ENCODE measurements around the gene ANO10.
"Not testable (repeated sequence)": the region's sequence is repeated elsewhere in the genome, so short reads cannot be mapped to it uniquely, and the experiment has no call there.

Gene ANO10

DNA sequence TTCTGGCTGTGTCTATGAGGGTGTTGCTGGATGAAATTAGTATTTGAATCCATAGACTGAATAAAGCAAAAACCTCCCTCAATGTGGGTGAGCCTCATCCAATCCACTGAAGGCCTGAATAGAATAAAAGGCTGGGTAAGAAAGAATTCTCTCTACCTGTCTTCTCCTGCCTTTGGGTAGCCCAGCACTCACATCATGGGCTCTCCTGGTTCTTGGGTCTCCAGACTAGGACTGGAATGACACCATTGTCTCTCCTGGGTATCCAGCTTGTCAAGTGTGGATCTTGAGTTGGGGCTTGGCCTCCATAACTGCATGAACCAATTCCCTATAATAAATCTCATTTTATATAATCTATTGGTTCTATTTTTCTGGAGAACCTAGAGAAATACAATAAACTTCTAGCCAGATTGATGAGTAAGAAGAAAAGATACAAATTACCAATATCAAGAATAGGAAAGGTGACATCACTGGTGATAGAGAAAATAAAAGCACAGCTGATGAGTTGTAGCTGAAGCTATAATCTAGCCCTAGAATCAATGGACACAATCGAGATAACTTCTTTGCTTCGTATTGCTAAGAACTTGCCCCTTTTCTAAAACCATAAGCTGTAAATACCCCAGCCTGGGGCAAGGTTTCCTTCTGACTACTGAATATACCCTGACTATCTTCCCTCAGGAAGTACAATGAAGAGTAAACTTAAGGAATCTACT, 106.4 kb downstream of the ANO10 start:
- no peak for DNase-seq

GRCh38 chr3:43512754-43513404, 108.9 kb downstream of the ANO10 start:
- DNase-seq: no peak

- no peak for DNase-seq
Measured at GRCh38 chr3:43506644-43507043, 115.2 kb downstream of the ANO10 start.

GRCh38 chr3:43505351-43505750, 116.5 kb downstream of the ANO10 start:
- DNase-seq: no peak

- no peak for DNase-seq
Measured at GRCh38 chr3:43503067-43503728, 118.6 kb downstream of the ANO10 start.

- no peak for DNase-seq
Measured at GRCh38 chr3:43499256-43499655, 122.6 kb downstream of the ANO10 start.

DNA sequence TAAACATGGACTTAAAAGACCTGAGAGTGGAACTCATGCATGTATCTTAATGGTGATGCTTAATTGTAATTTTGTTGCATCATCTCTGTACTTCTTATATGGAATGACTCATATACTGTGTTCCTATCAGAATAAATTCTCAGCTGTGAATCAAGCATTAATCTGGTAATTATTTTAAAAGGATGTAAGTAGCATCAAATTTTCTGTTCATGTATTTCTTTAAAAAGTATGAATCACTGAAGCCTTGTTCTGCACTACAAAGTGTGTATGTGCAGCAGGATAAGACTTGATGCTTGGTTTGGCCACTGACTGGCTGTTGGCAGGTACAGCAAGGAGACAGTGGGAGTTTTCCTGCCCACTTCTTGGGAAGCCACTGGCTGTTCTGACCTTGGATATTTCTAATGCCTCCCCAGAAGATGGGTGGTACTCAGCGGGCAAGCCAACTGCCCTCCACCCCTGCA, 123.9 kb downstream of the ANO10 start:
- DNase-seq: no peak

GRCh38 chr3:43497422-43497821, 124.4 kb downstream of the ANO10 start:
- no peak for DNase-seq

GRCh38 chr3:43496740-43497375, 125.0 kb downstream of the ANO10 start:
- no peak for DNase-seq

DNA sequence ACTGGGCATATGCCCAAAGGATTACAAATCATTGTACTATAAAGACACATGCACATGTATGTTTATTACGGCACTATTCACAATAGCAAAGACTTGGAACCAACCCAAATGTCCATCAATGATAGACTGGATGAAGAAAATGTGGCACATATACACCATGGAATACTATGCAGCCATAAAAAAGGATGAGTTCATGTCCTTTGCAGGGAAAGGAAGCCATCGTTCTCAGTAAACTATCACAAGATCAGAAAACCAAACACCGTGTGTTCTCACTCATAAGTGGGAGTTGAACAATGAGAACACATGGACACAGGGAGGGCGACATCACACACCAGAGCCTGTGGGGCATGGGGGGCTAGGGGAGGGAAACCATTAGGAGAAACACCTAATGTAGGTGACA, 128.9 kb downstream of the ANO10 start:
- DNase-seq: not testable (repeated sequence)

DNA sequence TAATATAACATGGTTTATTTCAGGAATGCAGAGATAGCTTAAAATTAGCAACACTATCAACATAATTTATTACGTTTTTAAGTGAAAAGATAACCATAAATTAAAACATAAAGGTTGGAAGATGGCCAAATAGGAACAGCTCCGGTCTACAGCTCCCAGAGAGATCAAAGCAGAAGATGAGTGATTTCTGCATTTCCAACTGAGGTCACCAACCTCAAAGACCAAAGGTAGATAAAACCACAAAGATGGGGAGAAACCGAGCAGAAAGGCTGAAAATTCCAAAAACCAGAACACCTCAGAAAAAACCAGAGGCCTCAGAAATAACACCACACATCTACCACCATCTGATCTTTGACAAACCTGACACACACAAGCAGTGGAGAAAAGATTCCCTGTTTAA, 130.0 kb downstream of the ANO10 start:
- DNase-seq: not testable (repeated sequence)

DNA sequence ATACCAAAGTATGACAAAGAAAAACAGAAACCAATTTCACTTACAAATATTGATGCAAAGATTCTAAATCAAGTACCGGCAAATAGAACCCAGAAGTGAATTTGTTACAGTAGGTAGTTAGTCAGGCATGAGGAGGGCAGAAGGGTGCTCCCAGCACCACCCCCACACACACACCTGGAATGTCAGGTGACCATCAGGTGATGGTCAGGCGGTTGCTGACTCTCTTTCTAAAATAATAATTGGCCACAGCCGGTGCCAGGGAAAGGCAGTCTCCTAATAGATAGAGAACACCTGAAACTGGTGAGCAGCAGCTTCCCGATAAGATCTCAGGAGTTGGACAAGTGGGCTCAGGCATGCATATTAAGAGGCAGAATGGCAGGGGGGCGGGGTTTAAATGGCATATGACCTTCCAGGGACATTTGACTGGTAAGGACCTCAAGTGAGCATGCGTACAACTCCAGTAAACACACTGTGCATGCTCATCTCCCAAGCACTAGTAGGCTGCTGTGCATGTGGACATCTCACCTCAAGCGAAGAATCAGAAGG, 131.1 kb downstream of the ANO10 start:
- no peak for DNase-seq

- DNase-seq: no peak
Measured at GRCh38 chr3:43489930-43490329, 131.9 kb downstream of the ANO10 start.

DNA sequence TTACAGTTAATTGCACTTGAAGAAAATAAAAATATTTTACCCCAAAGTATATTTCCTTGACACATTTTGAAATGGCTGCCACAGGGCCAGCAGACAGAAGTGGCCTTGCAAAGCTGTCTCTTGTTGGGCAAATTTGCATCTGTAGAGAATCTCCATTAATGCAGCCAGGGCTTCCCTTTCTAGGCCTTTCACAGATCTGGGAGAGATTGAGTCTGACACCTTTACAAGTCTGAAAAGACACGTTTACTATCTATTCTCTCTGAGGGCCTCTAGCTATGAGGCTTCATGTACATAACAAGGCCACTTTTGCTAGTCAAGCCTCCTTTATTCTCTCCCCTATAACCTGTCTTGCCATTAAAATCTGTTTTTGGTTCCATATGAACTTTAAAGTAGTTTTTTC, 135.9 kb downstream of the ANO10 start:
- no peak for DNase-seq

DNA sequence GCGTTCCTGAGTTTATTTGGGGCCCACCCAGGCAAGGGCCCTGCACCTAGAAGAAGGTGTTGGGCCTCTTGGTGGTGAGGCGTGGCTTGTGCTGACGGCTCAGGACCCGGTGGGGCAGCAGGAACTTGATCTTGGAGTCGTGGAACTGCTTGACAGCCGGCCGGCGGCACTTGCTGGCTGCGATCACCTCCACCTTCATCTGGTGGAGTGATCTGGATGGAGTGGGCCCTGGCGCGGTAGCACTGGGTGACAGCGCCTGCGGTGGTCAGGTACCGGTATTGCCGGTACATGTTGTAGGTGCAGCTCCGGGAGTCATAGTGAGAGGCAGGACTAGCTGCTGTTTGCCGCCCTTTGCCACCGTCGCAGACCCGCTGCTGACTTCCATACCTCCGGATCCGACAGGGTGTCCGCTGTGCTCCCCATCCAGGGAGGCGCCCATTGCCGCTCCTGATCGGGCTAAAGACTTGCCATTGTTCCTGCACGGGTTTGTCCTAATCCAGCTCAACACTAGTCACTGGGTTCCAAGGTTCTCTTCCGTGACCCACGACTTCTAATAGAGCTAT, 136.8 kb downstream of the ANO10 start:
- DNase-seq: no peak

DNA sequence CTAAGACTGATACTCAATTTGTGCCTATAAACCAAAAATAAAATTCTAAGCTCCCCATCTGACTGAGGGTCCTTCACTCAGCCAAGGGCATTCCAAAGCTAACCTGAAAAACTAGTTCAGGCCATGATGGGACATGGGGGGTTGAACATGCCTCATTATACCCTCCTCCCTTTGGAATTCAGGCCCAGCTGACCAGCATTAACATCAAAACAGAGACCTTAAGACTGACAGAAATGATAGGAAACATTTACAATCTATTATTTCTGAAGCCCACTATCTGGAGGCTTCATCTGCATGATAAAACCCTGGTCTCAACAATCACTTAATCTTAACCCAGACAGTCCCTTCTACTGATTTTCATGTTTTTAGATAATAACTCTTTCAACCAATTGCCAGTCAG, 140.4 kb downstream of the ANO10 start:
- no peak for DNase-seq

GRCh38 chr3:43478839-43479238, 143.0 kb downstream of the ANO10 start:
- DNase-seq: not testable (repeated sequence)

DNA sequence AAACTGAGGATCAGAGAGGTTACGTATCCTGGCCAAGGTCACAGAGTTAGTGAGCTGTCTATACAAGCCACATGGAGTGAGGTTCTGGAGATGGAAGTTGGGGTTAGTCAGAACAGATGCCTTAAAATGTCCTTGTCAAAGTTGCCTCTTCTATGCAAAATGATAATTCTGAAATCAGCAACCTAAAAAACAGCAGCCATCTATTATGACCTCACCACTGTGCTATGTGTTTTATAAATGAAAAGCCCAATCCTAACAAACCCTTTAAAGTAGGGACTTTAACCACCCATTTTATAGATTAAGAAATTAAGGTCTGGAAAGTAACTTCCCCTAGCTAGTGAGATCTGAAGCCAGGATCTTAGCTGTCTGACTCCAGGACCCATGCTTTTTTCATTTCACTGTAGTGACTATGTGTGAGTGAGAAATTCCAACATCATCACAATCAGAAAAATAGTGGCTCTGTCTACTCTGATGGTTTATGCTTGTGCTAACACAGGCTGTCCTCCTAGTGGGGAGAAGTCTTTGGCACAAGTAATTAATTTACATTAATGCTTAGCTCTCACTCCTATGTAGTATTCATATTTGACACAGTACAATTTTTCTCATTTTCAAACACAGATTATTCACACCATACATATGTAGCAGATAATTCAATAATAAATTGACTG, 143.6 kb downstream of the ANO10 start:
- no peak for DNase-seq

DNA sequence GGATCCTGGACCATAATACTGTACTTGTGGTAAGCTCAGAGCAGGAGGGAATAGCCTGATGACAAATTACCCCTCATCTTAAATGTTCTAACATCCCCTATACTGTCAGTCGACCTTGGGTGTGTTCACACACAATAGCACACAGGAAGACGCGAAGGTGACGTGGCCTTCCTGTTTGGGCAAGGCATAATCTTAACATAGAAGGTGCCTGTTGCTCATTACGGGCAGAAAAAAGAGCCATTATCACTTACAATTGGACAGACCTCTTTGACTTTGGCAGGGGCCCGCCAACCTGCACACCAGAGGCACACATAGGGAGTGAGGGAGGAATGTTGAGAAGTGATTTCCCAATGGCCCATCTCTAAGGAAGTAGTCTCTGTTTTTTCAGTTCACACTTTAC, 144.2 kb downstream of the ANO10 start:
- peak; percentile 55 for DNase-seq

DNA sequence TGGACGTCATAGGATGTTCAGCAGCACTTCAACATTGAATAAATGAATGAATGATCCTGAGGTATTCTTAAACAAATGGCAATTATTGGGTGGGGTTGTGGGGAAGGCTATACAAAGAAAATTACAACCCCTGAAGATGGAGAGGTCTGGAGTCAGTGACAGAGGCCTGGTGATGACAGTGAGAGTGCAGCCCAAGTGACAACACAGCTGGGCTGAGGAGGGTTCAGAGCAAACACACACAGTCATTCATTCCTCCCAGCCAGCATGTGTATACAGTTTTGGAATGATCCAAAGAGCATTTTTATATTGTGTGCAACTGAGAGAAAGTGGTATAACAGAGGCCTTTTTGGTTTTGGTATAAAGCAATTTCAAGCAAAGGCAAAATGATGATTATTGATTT, 148.1 kb downstream of the ANO10 start:
- no peak for DNase-seq

GRCh38 chr3:43473244-43473643, 148.6 kb downstream of the ANO10 start:
- DNase-seq: no peak

- DNase-seq: no peak
Measured at GRCh38 chr3:43468133-43468532, 153.7 kb downstream of the ANO10 start.
